ENCODE measurements around the gene KLHL6.
"Not testable (repeated sequence)": the region's sequence is repeated elsewhere in the genome, so short reads cannot be mapped to it uniquely, and the experiment has no call there.

KLHL6 gene

GRCh38 chr3:183532620-183533411 lies 22.7 kb downstream of the KLHL6 start:
- no peak for DNase-seq (ENCODE audit: low read depth in 2 of 2)

- no peak for DNase-seq (ENCODE audit: low read depth in 2 of 2)
Observed at GRCh38 chr3:183529717-183530116, 25.8 kb downstream of the KLHL6 start.

GRCh38 chr3:183529185-183529584 lies 26.3 kb downstream of the KLHL6 start:
- no peak for DNase-seq (ENCODE audit: low read depth in 2 of 2)

- not testable (repeated sequence) for DNase-seq (ENCODE audit: low read depth in 2 of 2)
Observed at GRCh38 chr3:183528758-183529157, 26.7 kb downstream of the KLHL6 start.

GRCh38 chr3:183527428-183528379 lies 27.8 kb downstream of the KLHL6 start:
- no peak for DNase-seq (ENCODE audit: low read depth in 2 of 2)

- no peak for DNase-seq (ENCODE audit: low read depth in 2 of 2)
Observed at GRCh38 chr3:183526838-183527427, 28.6 kb downstream of the KLHL6 start.

- DNase-seq (ENCODE audit: low read depth in 2 of 2): no peak
Observed at GRCh38 chr3:183524476-183524875, 31.0 kb downstream of the KLHL6 start.

GRCh38 chr3:183520741-183521556 lies 34.6 kb downstream of the KLHL6 start:
- not testable (repeated sequence) for DNase-seq (ENCODE audit: low read depth in 2 of 2)

GRCh38 chr3:183520295-183520694 lies 35.2 kb downstream of the KLHL6 start:
- DNase-seq (ENCODE audit: low read depth in 2 of 2): not testable (repeated sequence)

GRCh38 chr3:183519891-183520290 lies 35.6 kb downstream of the KLHL6 start:
- DNase-seq (ENCODE audit: low read depth in 2 of 2): no peak

GRCh38 chr3:183518491-183519251 lies 36.8 kb downstream of the KLHL6 start:
- DNase-seq (ENCODE audit: low read depth in 2 of 2): no peak

GRCh38 chr3:183517607-183518006 lies 37.9 kb downstream of the KLHL6 start:
- DNase-seq (ENCODE audit: low read depth in 2 of 2): no peak

- DNase-seq (ENCODE audit: low read depth in 2 of 2): no peak
Observed at GRCh38 chr3:183515968-183516851, 39.3 kb downstream of the KLHL6 start.

- DNase-seq (ENCODE audit: low read depth in 2 of 2): no peak
Observed at GRCh38 chr3:183514021-183514420, 41.5 kb downstream of the KLHL6 start.

- DNase-seq (ENCODE audit: low read depth in 2 of 2): no peak
Observed at GRCh38 chr3:183513046-183513706, 42.3 kb downstream of the KLHL6 start.

GRCh38 chr3:183511286-183512131 lies 44.0 kb downstream of the KLHL6 start:
- DNase-seq (ENCODE audit: low read depth in 2 of 2): not testable (repeated sequence)

- no peak for DNase-seq (ENCODE audit: low read depth in 2 of 2)
Observed at GRCh38 chr3:183508821-183509220, 46.7 kb downstream of the KLHL6 start.

- no peak for DNase-seq (ENCODE audit: low read depth in 2 of 2)
Observed at GRCh38 chr3:183507551-183507950, 48.0 kb downstream of the KLHL6 start.

All from fibroblast of skin of left biceps (primary cell).